Measurements from ENCODE around the gene ARSD. TPM values are rescaled to one million over a fixed set of nuclear protein-coding genes. Genes with fewer than 3 reads are reported as not detected.

The ARSD gene
- total and polyA plus RNA-seq, 2 of the 8 experiments (the other 6 are each of a cell fraction or from before 2014, with no cell fraction given), result 1.8 to 3.2 TPM

- Histone ChIP-seq H3K9me3 (ENCODE audit: insufficient read depth in 2 of 2, low read depth in 1 of 2, low read length in 1 of 2) (no peaks in the 10 kb centered on the region), H2BK5ac (ENCODE audit: low read depth, low read length) (no peak overlapping the region), H3K14ac (ENCODE audit: insufficient read length) (no peak overlapping the region), H3K27ac (ENCODE audit: low read depth, low read length) (no peak overlapping the region), H3K23ac (ENCODE audit: insufficient read length) (no peak overlapping the region), H2BK15ac (ENCODE audit: low read length) (no peak overlapping the region), H3K79me2 (ENCODE audit: control insufficient read depth in 1 of 2, insufficient read depth in 2 of 2, low read length in 2 of 2) (no peaks in the 10 kb centered on the region), H4K8ac (ENCODE audit: extremely low read depth, insufficient read depth, low read length) (no peak overlapping the region), H2BK20ac (ENCODE audit: low read length) (no peak overlapping the region), H3K56ac (replicated peaks; ENCODE audit: insufficient read length, low read depth, low read length) (no peak overlapping the region), H3K18ac (ENCODE audit: extremely low read depth, low read length) (no peak overlapping the region), H3K4ac (replicated peaks; ENCODE audit: insufficient read length, low read depth, low read length) (no peak overlapping the region), H3K4me2 (ENCODE audit: insufficient read depth in 1 of 2, low read depth in 2 of 2, low read length in 2 of 2) (no peak overlapping the region), H2BK12ac (ENCODE audit: low read depth, low read length) (no peak overlapping the region), H3K23me2 (ENCODE audit: low read depth, low read length) (no peaks in the 10 kb centered on the region), H3K4me1 (replicated peaks in 1 of 4; ENCODE audit: control insufficient read depth in 3 of 4, insufficient read depth in 4 of 4, low read length in 3 of 4) (no peaks in the 10 kb centered on the region), H3K27me3 (replicated peaks in 1 of 4; ENCODE audit: control insufficient read depth in 3 of 4, extremely low read depth in 1 of 4, insufficient read depth in 3 of 4, low read length in 3 of 4) (no peaks in the 10 kb centered on the region), H4K20me1 (replicated peaks in 1 of 2; ENCODE audit: control insufficient read depth in 1 of 2, insufficient read depth in 2 of 2, low read length in 2 of 2) (no peaks in the 10 kb centered on the region), H4K5ac (ENCODE audit: insufficient read length, low read depth, low read length) (no peak overlapping the region), H2AK5ac (ENCODE audit: low read depth, low read length) (no peak overlapping the region), H3K9ac (replicated peaks in 1 of 4; ENCODE audit: extremely low read depth in 1 of 4, low read depth in 3 of 4, low read length in 3 of 4) (no peak overlapping the region), H4K91ac (replicated peaks; ENCODE audit: insufficient read length, low read length) (no peak overlapping the region), H3K79me1 (ENCODE audit: low read depth, low read length) (no peaks in the 10 kb centered on the region), H2BK120ac (replicated peaks; ENCODE audit: low read depth, low read length) (no peak overlapping the region), H3K36me3 (ENCODE audit: control insufficient read depth in 2 of 4, insufficient read depth in 4 of 4, low read length in 3 of 4) (peaks cover 0 to 17% (median 7%) of the 10 kb centered on the region in 4 experiments; a peak in 4 of 8 replicates), H3K4me3 (ENCODE audit: extremely low read depth in 1 of 4, insufficient read depth in 2 of 4, low read depth in 3 of 4, low read length in 4 of 4) (no peak overlapping the region), H2AFZ (ENCODE audit: low read length) (no peak overlapping the region)
- POLR2A ChIA-PET (ENCODE audit: partially characterized antibody), result interaction anchor here (0.6 kb wide), 1 partner anchor 413 kb away, joined by 4 read pairs; no protein-coding TSS in a partner anchor
- no peak for DNase-seq (ENCODE audit: low read depth in 1 of 2, low spot score in 2 of 2)
- no peak for TF ChIP-seq POLR2AphosphoS5 (IDR thresholded peaks at IDR 0.05; ENCODE audit: low read depth, low read length)
- TF ChIP-seq FOSL1 (IDR thresholded peaks at IDR 0.05; ENCODE audit: insufficient read depth, low read depth, low read length), result no peak
- TF ChIP-seq TCF12 (IDR thresholded peaks at IDR 0.05; ENCODE audit: low read depth, low read length), result no peak
- no peak for TF ChIP-seq RXRA (IDR thresholded peaks at IDR 0.05; ENCODE audit: insufficient read depth, low read depth, low read length)
- TF ChIP-seq BCL11A (IDR thresholded peaks at IDR 0.05; ENCODE audit: low read depth in 2 of 2, low read length in 2 of 2), result no peak
- TF ChIP-seq ATF3 (IDR thresholded peaks at IDR 0.05; ENCODE audit: insufficient read depth, low read depth, low read length), result no peak
- no peak for TF ChIP-seq SP2 (IDR thresholded peaks at IDR 0.05; ENCODE audit: low read length)
- no peak for TF ChIP-seq TAF7 (optimal IDR thresholded peaks at IDR 0.05; ENCODE audit: borderline replicate concordance, low read depth, low read length)
- TF ChIP-seq POLR2A (IDR thresholded peaks at IDR 0.05; ENCODE audit: control extremely low read depth in 1 of 2, low read depth in 2 of 2, low read length in 2 of 2), result no peak
- TF ChIP-seq CEBPB (IDR thresholded peaks at IDR 0.05; ENCODE audit: low read depth, low read length), result no peak
- CTCF ChIA-PET (ENCODE audit: partially characterized antibody), result no interaction called here
- FAIRE-seq, result no peak
Observed at GRCh38 chrX:2870650-2871049, 58.5 kb downstream of the ARSD start.
